Lower lobe of right lung (tissue), 2 donors: Measurements from ENCODE around the gene CDH15. TPM values are rescaled to one million over a fixed set of nuclear protein-coding genes. Genes with fewer than 3 reads are reported as not detected.
"Not testable (repeated sequence)": the region's sequence is repeated elsewhere in the genome, so short reads cannot be mapped to it uniquely, and the experiment has no call there.

ENCODE experiments used
- ATAC-seq, 2 donors: fragments of 200-7000 bp; cut with Tn5 transposase; one replicate each; pipeline ENCODE4 v1.9.1; 2020 to 2022; ENCODE audit warnings: mild to moderate bottlenecking in 2 of 2, moderate library complexity in 2 of 2
- DNase-seq: peaks from one replicate; pipeline ENCODE4 v3.0.0-alpha.2; 2020
- H3K27ac ChIP-seq: fragments of 200-600 bp; one replicate; pipeline ENCODE4 v1.8.0; 2022
- H3K27me3 ChIP-seq: fragments of 200-600 bp; one replicate; pipeline ENCODE4 v1.8.0; 2022; ENCODE audit warnings: low read depth
- H3K36me3 ChIP-seq: fragments of 200-600 bp; one replicate; pipeline ENCODE4 v1.8.0; 2022; ENCODE audit warnings: mild to moderate bottlenecking
- H3K4me1 ChIP-seq: fragments of 200-600 bp; one replicate; pipeline ENCODE4 v1.8.0; 2022
- H3K4me3 ChIP-seq: fragments of 200-600 bp; one replicate; pipeline ENCODE4 v1.8.0; 2022; ENCODE audit warnings: mild to moderate bottlenecking
- H3K9me3 ChIP-seq: fragments of 200-600 bp; one replicate; pipeline ENCODE4 v1.8.0; 2022
- intact Hi-C: fragments of 100-400 bp; cut with DNase I; formaldehyde crosslinking; loops from one replicate; pipeline ENCODE4 v1.11.0; 2022
- total RNA-seq: library from RNA; stranded (reverse); fragmentation: NEBNext Ultra II Directional; extraction: Animal tissue kit (Norgen Biotek cat#: 25700); gene quantifications from one replicate; pipeline ENCODE4 v1.2.1, GENCODE V29; 2021
- TF ChIP-seq, protein P1 (sequence below): fragments of 200-600 bp; IDR thresholded peaks from one replicate; pipeline ENCODE4 v1.8.0; 2022; ENCODE audit warnings: antibody characterized with exemption, mild to moderate bottlenecking
- donor health status: DM: no; HTN: yes; CAD: no; lungs with severe emphysema.

CDH15 gene
- total RNA-seq, 1 donor from 2014 or later, result 0.50 TPM

DNA sequence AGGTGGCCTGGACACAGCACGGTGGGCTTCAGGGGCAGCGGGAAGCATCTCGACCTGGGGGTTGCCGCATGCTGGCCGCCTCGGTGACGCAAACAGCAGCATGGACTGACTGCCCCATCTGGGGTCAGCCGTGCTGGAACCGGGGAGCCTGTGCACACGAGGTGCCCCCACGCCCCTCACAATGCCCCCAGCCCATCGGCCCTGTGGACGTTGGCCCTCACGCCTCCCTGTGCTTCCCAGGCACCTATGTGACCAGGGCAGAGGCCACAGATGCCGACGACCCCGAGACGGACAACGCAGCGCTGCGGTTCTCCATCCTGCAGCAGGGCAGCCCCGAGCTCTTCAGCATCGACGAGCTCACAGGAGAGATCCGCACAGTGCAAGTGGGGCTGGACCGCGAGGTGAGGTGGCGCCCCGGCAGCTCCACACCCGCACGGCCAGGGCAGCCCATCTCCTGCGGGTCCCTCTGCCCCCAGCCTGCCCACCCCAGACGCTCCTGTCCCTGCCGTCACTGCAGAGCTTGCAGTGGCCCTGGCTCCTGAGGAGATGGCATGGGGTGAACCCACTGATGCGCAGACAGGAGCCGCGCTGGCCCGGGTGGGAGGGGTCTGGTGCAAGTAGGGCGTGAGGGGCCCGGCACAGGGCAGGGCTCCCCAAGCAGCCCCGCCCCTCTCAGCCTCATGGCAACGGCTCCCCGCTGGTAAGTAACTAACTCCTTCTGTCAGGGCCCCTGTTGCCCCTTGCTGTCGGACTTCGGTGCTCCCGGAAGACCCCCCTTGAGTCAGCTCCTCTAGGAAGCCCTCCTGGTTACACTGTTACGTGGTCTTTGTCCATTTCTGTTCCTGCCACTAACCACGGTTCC, 13.6 kb downstream of the CDH15 start:
- H3K36me3 ChIP-seq, result no peaks in the 10 kb centered on the region
- H3K4me3 ChIP-seq, result no peak overlapping the region
- no peaks in the 10 kb centered on the region for H3K9me3 ChIP-seq
- H3K27ac ChIP-seq, result no peak overlapping the region
- H3K4me1 ChIP-seq, result no peaks in the 10 kb centered on the region
- peaks cover 4% of the 10 kb centered on the region for H3K27me3 ChIP-seq
- ATAC-seq, result peak in 1 of 2 donors; percentile 6
- intact Hi-C loops, result no loop called here
- TF ChIP-seq, protein P1, sequence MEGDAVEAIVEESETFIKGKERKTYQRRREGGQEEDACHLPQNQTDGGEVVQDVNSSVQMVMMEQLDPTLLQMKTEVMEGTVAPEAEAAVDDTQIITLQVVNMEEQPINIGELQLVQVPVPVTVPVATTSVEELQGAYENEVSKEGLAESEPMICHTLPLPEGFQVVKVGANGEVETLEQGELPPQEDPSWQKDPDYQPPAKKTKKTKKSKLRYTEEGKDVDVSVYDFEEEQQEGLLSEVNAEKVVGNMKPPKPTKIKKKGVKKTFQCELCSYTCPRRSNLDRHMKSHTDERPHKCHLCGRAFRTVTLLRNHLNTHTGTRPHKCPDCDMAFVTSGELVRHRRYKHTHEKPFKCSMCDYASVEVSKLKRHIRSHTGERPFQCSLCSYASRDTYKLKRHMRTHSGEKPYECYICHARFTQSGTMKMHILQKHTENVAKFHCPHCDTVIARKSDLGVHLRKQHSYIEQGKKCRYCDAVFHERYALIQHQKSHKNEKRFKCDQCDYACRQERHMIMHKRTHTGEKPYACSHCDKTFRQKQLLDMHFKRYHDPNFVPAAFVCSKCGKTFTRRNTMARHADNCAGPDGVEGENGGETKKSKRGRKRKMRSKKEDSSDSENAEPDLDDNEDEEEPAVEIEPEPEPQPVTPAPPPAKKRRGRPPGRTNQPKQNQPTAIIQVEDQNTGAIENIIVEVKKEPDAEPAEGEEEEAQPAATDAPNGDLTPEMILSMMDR, result no peak
- no peak for DNase-seq

DNA sequence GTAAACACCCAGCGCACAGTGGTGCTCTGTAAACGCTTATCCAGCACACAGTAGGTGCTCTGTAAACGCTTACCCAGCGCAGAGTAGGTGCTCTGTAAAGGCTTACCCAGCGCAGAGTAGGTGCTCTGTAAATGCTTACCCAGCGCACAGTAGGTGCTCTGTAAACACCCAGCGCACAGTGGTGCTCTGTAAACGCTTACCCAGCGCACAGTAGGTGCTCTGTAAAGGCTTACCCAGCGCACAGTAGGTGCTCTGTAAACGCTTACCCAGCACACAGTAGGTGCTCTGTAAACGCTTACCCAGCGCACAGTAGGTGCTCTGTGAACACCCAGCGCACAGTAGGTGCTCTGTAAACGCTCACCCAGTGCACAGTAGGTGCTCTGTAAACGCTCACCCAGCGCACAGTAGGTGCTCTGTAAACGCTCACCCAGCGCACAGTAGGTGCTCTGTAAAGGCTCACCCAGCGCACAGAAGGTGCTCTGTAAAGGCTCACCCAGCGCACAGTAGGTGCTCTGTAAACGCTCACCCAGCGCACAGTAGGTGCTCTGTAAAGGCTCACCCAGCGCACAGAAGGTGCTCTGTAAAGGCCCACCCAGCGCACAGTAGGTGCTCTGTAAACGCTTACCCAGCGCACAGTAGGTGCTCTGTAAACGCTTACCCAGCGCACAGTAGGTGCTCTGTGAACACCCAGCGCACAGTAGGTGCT, 14.5 kb downstream of the CDH15 start:
- intact Hi-C loops, H3K4me1 ChIP-seq, DNase-seq, ATAC-seq, H3K9me3 ChIP-seq, H3K36me3 ChIP-seq, H3K4me3 ChIP-seq, H3K27ac ChIP-seq, H3K27me3 ChIP-seq: not testable (repeated sequence)

DNA sequence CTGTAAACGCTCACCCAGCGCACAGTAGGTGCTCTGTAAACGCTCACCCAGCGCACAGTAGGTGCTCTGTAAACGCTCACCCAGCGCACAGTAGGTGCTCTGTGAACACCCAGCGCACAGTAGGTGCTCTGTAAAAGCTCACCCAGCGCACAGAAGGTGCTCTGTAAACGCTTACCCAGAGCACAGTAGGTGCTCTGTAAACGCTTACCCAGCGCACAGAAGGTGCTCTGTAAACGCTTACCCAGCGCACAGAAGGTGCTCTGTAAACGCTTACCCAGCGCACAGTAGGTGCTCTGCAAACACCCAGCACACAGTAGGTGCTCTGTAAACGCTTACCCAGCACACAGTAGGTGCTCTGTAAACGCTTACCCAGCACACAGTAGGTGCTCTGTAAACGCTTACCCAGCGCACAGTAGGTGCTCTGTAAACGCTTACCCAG, 15.1 kb downstream of the CDH15 start:
- H3K27me3 ChIP-seq, H3K36me3 ChIP-seq, H3K27ac ChIP-seq, H3K4me3 ChIP-seq, DNase-seq, ATAC-seq, H3K9me3 ChIP-seq, intact Hi-C loops, H3K4me1 ChIP-seq: not testable (repeated sequence)

DNA sequence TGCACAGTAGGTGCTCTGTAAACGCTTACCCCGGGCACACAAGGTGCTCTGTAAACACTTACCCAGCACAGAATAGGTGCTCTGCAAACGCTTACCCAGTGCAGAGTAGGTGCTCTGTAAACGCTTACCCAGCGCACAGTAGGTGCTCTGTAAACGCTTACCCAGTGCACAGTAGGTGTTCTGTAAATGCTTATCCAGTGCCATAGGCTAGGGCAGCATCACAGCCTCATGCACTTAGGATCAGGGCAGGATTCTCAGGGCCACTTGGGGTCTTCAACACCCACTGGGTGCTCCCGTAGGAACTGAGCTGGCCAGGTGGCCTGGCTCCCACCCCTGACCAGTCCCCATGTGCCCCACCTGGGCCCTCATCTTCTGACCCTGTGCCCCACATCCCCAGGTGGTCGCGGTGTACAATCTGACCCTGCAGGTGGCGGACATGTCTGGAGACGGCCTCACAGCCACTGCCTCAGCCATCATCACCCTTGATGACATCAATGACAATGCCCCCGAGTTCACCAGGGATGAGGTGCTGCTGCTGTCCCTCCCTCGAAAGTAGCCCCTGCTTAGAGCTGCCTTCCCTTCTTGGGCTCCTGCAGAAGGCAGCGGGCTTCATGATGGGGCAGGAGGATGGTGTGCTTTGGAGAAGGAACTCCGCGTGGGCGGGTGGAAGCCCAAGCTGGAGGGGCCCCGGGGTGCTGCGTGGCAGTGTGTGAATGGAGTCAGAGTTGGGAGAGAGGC, 15.7 kb downstream of the CDH15 start:
- DNase-seq (no peak), ATAC-seq (peak in 1 of 2 donors; percentile 6)
- Histone ChIP-seq H3K27ac (no peak overlapping the region), H3K4me3 (no peak overlapping the region), H3K4me1 (peaks cover 4% of the 10 kb centered on the region), H3K27me3 (peaks cover 4% of the 10 kb centered on the region), H3K9me3 (no peaks in the 10 kb centered on the region), H3K36me3 (no peaks in the 10 kb centered on the region)
- intact Hi-C loops, result no loop called here
- TF ChIP-seq, protein P1, result no peak

DNA sequence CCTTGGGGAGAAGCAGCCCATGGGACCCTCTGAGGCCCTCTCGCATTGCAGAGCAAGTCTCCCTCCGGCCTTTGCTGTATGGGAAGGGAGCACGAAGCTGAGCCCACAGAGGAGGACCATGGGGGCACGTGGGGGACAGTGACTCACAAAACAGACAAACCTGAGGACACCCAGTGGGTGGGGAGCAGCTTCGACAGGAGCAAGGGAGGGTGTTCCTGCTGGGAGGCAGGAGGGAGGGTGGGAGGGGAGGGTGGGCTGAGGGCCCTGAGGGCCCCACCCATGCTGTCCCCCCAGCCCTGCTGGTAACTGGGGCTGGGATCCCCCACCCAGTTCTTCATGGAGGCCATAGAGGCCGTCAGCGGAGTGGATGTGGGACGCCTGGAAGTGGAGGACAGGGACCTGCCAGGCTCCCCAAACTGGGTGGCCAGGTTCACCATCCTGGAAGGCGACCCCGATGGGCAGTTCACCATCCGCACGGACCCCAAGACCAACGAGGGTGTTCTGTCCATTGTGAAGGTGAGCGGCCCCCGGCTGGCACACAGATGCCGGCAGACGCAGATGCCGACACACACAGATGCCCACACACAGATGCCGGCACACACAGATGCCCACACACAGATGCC, 16.3 kb downstream of the CDH15 start:
- no peak overlapping the region for H3K4me3 ChIP-seq
- peaks cover 5% of the 10 kb centered on the region for H3K4me1 ChIP-seq
- TF ChIP-seq, protein P1, result no peak
- DNase-seq (no peak), ATAC-seq (no peak)
- intact Hi-C loops, result no loop called here
- no peaks in the 10 kb centered on the region for H3K36me3 ChIP-seq
- no peak overlapping the region for H3K27ac ChIP-seq
- no peaks in the 10 kb centered on the region for H3K9me3 ChIP-seq
- peaks cover 4% of the 10 kb centered on the region for H3K27me3 ChIP-seq

DNA sequence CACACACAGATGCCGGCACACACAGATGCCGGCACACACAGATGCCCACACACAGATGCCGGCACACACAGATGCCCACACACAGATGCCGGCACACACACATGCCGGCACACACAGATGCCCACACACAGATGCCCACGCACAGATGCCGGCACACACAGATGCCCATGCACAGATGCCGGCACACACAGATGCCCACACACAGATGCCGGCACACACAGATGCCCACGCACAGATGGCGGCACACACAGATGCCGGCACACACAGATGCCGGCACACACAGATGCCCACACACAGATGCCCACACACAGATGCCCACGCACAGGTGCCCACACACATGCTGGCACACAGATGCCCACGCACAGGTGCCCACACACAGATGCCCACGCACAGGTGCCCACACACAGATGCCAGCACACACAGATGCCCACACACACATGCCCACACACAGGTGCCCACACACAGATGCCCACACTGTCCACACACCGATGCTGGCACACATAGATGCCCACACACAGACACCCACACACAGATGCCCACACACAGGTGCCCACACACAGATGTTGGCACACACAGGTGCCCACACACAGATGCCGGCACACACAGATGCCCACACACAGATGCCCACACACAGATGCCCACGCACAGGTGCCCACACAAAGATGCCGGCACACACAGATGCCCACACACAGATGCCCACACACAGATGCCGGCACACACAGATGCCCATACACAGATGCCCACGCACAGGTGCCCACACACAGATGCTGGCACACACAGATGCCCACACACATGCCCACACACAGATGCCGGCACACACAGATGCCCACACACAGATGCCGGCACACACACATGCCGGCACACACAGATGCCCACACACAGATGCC, 17.2 kb downstream of the CDH15 start:
- H3K9me3 ChIP-seq, H3K27me3 ChIP-seq, DNase-seq, H3K4me1 ChIP-seq, H3K27ac ChIP-seq, H3K36me3 ChIP-seq, H3K4me3 ChIP-seq, ATAC-seq, intact Hi-C loops: not testable (repeated sequence)
